HCT116 (cell line): ENCODE measurements around the gene ASIC3. TPM values are rescaled to one million over a fixed set of nuclear protein-coding genes. Genes with fewer than 3 reads are reported as not detected.

Source experiments
- ATAC-seq: fragments of 200-7000 bp; cut with Tn5 transposase; 2 replicates; pipeline ENCODE4 v1.9.1; 2020; ENCODE audit warnings: mild to moderate bottlenecking, moderate library complexity
- BruUV-seq: library from RNA; stranded (reverse); fragments of 400-500 nt; replicated peaks from 2 replicates; lab custom pipeline; 2021; lab: Mats Ljungman, UMichigan
- CTCF ChIA-PET: fragments of 300-600 bp; sonication (Branson Sonifier 250); formaldehyde crosslinking; loops from one replicate; lab custom pipeline; 2021; ENCODE audit warnings: antibody characterized with exemption; lab: Charles Lee
- POLR2A ChIA-PET: fragments of 300-600, 350-600 bp; sonication (Branson Sonifier 250); formaldehyde crosslinking; loops from one replicate; lab custom pipeline; 2021; ENCODE audit warnings: antibody characterized with exemption; lab: Charles Lee
- RAD21 ChIA-PET, 2 experiments: fragments of 300-600 bp; sonication (Branson Sonifier 250); formaldehyde crosslinking; loops; one replicate each; lab custom pipeline; 2023; ENCODE audit warnings: low total read pairs in 2 of 2; ENCODE audit not compliant: uncharacterized antibody in 2 of 2, unreplicated experiment in 2 of 2, low non-redundant PET in 1 of 2; lab: Charles Lee
- DNase-seq: peaks from one replicate; pipeline ENCODE4 v3.0.0-alpha.2; 2010; ENCODE audit warnings: low read depth, low spot score
- H2AFZ ChIP-seq: fragments of 200-600 bp; shearing (Covaris generic), sonication (generic); 2 replicates; pipeline ENCODE4 v1.6.1; 2017; ENCODE audit warnings: low read depth, mixed run types, mixed read lengths, antibody characterized with exemption, low read length; ENCODE audit not compliant: poor library complexity, severe bottlenecking
- H3K27ac ChIP-seq: 2 replicates; pipeline ENCODE4 v1.5.1; 2012; ENCODE audit warnings: low read depth, low read length
- H3K27me3 ChIP-seq: fragments of 200-600 bp; sonication (generic); 2 replicates; pipeline ENCODE4 v1.6.1; 2016; ENCODE audit warnings: mixed run types, low read length, mixed read lengths; ENCODE audit not compliant: insufficient read depth
- H3K36me3 ChIP-seq, 2 experiments: fragments of 200-500 bp in 1 of 2; fragments of 200-600 bp in 1 of 2; sonication (Bioruptor generic) in 1 of 2; sonication (generic) in 1 of 2; 2 replicates each; pipeline versions ENCODE4 v1.5.1 to v1.6.1; 2014 to 2016; ENCODE audit warnings: low read length in 2 of 2, inconsistent platforms in 1 of 2, mixed read lengths in 1 of 2, mixed run types in 1 of 2; ENCODE audit not compliant: insufficient read depth in 2 of 2, control insufficient read depth in 1 of 2
- H3K4me1 ChIP-seq, 2 experiments: fragments of 200-600 bp in 1 of 2; sonication (generic) in 1 of 2; 2 replicates each; pipeline versions ENCODE4 v1.5.1 to v1.6.1; 2012 to 2017; ENCODE audit warnings: low read length in 2 of 2, inconsistent platforms in 1 of 2, mild to moderate bottlenecking in 1 of 2, mixed read lengths in 1 of 2, mixed run types in 1 of 2, moderate library complexity in 1 of 2; ENCODE audit not compliant: insufficient read depth in 2 of 2, control insufficient read depth in 1 of 2
- H3K4me2 ChIP-seq: fragments of 200-600 bp; sonication (generic); 2 replicates; pipeline ENCODE4 v1.6.1; 2017; ENCODE audit warnings: mixed run types, low read length, mixed read lengths
- H3K4me3 ChIP-seq, 2 experiments: fragments of 200-600 bp in 1 of 2; sonication (generic) in 1 of 2; replicated peaks in 1 of 2; 2 replicates each; pipeline ENCODE4 v1.5.1; 2011 to 2016; ENCODE audit warnings: low read length in 2 of 2, control low read depth in 1 of 2, low read depth in 1 of 2, mild to moderate bottlenecking in 1 of 2, mixed read lengths in 1 of 2, mixed run types in 1 of 2
- H3K79me2 ChIP-seq: fragments of 200-600 bp; sonication (generic); 2 replicates; pipeline ENCODE4 v1.6.1; 2017; ENCODE audit warnings: mild to moderate bottlenecking, mixed run types, low read length, moderate library complexity, mixed read lengths; ENCODE audit not compliant: insufficient read depth
- H3K9ac ChIP-seq: fragments of 200-600 bp; sonication (generic); 2 replicates; pipeline ENCODE4 v1.6.1; 2016; ENCODE audit warnings: low read length, mixed read lengths
- H3K9me2 ChIP-seq: fragments of 200-600 bp; sonication (generic), shearing (Covaris generic); 2 replicates; pipeline ENCODE4 v1.6.1; 2017; ENCODE audit warnings: mixed run types, mild to moderate bottlenecking, moderate library complexity; ENCODE audit not compliant: insufficient read depth
- H3K9me3 ChIP-seq, 2 experiments: fragments of 200-500 bp in 1 of 2; fragments of 200-600 bp in 1 of 2; sonication (Bioruptor generic) in 1 of 2; sonication (generic) in 1 of 2; 2 replicates each; pipeline ENCODE4 v1.6.1; 2014 to 2017; ENCODE audit warnings: low read length in 2 of 2, mixed read lengths in 2 of 2, inconsistent platforms in 1 of 2, low read depth in 1 of 2, mild to moderate bottlenecking in 1 of 2, mixed run types in 1 of 2, moderate library complexity in 1 of 2; ENCODE audit not compliant: control insufficient read depth in 1 of 2, insufficient read depth in 1 of 2
- H4K20me1 ChIP-seq: fragments of 200-600 bp; sonication (generic), shearing (Covaris generic); 2 replicates; pipeline ENCODE4 v1.6.1; 2017; ENCODE audit warnings: mixed run types, mild to moderate bottlenecking, moderate library complexity; ENCODE audit not compliant: insufficient read depth
- CBX3 ChIP-seq: IDR thresholded peaks from 2 replicates; pipeline ENCODE4 v1.6.1; 2012; ENCODE audit warnings: low read depth
- CEBPB ChIP-seq: IDR thresholded peaks from 2 replicates; pipeline ENCODE4 v1.6.1; 2012; ENCODE audit warnings: low read depth
- ELF1 ChIP-seq: IDR thresholded peaks from 2 replicates; pipeline ENCODE4 v1.6.1; 2012; ENCODE audit warnings: low read depth, borderline replicate concordance
- JUND ChIP-seq: IDR thresholded peaks from 2 replicates; pipeline ENCODE4 v1.6.1; 2012
- POLR2A ChIP-seq: IDR thresholded peaks from 2 replicates; pipeline ENCODE4 v1.7.0; 2011; ENCODE audit warnings: borderline replicate concordance; ENCODE audit not compliant: insufficient read depth, insufficient read length; ENCODE audit errors: extremely low read depth
- SIN3A ChIP-seq: IDR thresholded peaks from 2 replicates; pipeline ENCODE4 v1.6.1; 2012; ENCODE audit warnings: low read depth
- SP1 ChIP-seq: IDR thresholded peaks from 2 replicates; pipeline ENCODE4 v1.6.1; 2012; ENCODE audit warnings: low read depth
- TCF7L2 ChIP-seq: IDR thresholded peaks from 2 replicates; pipeline ENCODE4 v1.7.0; 2011; ENCODE audit warnings: borderline replicate concordance, inconsistent platforms; ENCODE audit not compliant: insufficient read depth, insufficient read length; ENCODE audit errors: extremely low read depth
- ZFX ChIP-seq: fragments of 450-650 bp; IDR thresholded peaks from 2 replicates; pipeline ENCODE4 v1.6.1; 2017
- ZNF274 ChIP-seq: fragments of 200-500 bp; sonication (Bioruptor generic); IDR thresholded peaks from 2 replicates; pipeline ENCODE4 v1.6.1; 2014; ENCODE audit warnings: mild to moderate bottlenecking, low read depth, low read length, inconsistent platforms
- intact Hi-C: fragments of 100-400 bp; cut with micrococcal nuclease; formaldehyde crosslinking; loops from 2 replicates; pipeline ENCODE4 v1.10.0; 2022
- total RNA-seq: library from RNA; stranded (reverse); gene quantifications from one replicate; pipeline ENCODE4 v1.2.1, GENCODE V29; 2021; ENCODE audit not compliant: unreplicated experiment
- TF ChIP-seq, protein P1 (sequence below): IDR thresholded peaks from 2 replicates; pipeline ENCODE4 v1.6.1; 2012
- TF ChIP-seq, protein P2 (sequence below): IDR thresholded peaks from 2 replicates; pipeline ENCODE4 v1.6.1; 2011; ENCODE audit warnings: mild to moderate bottlenecking, low read length, moderate library complexity; ENCODE audit not compliant: insufficient replicate concordance; ENCODE audit errors: extremely low read depth
- TF ChIP-seq, protein P3 (sequence below): IDR thresholded peaks from 2 replicates; pipeline ENCODE4 v1.6.1; 2012

ASIC3 gene
- total RNA-seq, 1 experiment from 2014 or later = 4.4 TPM

DNA sequence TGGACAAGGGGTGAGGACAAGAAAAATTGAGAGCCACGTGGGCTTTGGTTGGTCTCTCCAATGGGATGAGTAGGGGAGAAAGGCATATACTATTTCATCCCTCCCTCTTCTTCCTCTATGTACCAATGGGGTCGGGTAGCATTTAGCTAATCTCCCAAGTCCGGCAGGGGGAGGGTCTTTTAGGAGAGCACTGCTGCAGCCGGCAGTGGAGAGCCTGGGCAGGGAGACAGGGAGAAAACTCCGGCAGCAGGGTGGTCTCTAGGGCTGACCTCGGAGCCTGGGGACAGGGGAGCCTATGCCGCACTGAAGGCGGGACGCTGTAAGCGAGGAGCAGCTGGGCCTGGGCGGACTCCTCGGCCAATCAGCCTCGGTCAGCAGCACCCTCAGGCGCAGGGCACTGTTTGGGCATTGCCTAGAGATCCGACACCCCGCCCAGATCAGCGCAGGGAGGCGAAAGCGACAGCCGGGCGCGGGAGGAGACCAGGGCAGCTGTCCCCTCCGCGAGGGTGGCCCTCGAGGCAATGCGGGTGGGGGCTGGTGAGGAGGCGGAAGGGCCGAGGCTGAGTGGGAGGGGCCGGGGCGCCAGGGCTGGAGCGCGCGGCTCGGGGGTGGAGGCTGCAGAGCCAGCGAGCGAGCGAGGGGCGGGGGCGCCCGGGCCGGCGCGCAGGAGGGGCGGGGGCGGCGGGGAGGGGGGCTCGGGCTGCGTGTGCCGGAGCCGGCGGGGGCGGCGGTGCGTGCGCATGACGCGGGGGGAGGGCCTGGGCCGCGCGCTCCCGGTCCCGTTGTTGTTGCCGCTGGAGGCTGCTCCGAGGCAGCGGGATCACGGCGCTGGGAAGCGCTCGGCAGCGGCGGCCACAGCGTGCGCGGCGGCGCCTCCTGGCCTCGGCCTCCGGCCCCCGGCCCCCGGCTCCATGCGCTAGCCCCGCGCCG is 37.6 kb downstream of the ASIC3 start, which contains the start of gene AGAP3 (continued):
- no peak for TF ChIP-seq ZFX
- no peak for TF ChIP-seq SIN3A
- TF ChIP-seq, protein P1, sequence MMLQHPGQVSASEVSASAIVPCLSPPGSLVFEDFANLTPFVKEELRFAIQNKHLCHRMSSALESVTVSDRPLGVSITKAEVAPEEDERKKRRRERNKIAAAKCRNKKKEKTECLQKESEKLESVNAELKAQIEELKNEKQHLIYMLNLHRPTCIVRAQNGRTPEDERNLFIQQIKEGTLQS = no peak
- TF ChIP-seq JUND = no peak
- TF ChIP-seq TCF7L2 = peak; percentile 11
- TF ChIP-seq ELF1 = no peak
- no peak for TF ChIP-seq ZNF274
- TF ChIP-seq CEBPB = no peak
- peak; percentile 60 for TF ChIP-seq POLR2A
- TF ChIP-seq SP1 = no peak
- TF ChIP-seq, protein P2, sequence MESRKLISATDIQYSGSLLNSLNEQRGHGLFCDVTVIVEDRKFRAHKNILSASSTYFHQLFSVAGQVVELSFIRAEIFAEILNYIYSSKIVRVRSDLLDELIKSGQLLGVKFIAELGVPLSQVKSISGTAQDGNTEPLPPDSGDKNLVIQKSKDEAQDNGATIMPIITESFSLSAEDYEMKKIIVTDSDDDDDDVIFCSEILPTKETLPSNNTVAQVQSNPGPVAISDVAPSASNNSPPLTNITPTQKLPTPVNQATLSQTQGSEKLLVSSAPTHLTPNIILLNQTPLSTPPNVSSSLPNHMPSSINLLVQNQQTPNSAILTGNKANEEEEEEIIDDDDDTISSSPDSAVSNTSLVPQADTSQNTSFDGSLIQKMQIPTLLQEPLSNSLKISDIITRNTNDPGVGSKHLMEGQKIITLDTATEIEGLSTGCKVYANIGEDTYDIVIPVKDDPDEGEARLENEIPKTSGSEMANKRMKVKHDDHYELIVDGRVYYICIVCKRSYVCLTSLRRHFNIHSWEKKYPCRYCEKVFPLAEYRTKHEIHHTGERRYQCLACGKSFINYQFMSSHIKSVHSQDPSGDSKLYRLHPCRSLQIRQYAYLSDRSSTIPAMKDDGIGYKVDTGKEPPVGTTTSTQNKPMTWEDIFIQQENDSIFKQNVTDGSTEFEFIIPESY = no peak
- no peak for TF ChIP-seq CBX3

DNA sequence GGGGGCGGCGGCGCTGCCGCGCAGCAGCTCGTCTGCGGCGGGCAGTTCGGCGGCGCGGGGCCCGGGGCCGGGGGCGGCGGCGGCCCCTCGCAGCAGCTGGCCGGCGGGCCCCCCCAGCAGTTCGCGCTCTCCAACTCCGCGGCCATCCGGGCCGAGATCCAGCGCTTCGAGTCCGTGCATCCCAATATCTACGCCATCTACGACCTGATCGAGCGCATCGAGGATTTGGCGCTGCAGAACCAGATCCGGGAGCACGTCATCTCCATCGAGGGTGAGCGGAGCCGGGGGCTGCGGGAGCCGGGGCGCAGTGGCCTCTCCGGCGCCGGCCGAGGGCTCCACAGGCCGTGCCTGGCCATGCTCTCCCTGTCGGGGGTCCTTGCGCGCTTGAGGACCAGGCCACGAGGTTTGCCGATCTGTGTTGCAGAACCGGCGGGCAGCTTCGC is 38.5 kb downstream of the ASIC3 start:
- TF ChIP-seq, protein P3, sequence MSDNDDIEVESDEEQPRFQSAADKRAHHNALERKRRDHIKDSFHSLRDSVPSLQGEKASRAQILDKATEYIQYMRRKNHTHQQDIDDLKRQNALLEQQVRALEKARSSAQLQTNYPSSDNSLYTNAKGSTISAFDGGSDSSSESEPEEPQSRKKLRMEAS = no peak
- no peak for TF ChIP-seq CEBPB
- TF ChIP-seq TCF7L2 = no peak
- TF ChIP-seq ZFX = no peak
- Histone ChIP-seq H4K20me1 (no peaks in the 10 kb centered on the region; the same call in 1 of the 2 replicates), H3K36me3 (peaks cover 0 to 12% of the 10 kb centered on the region in 2 experiments; a peak in 1 of 4 replicates), H3K27ac (peak overlapping the region; percentile 90), H2AFZ (no peak overlapping the region), H3K27me3 (no peaks in the 10 kb centered on the region), H3K9ac (peak overlapping the region; percentile 94), H3K4me1 (peaks cover 23 to 43% of the 10 kb centered on the region in 2 experiments), H3K9me3 (no peaks in the 10 kb centered on the region), H3K4me2 (peak overlapping the region; percentile 93), H3K79me2 (peaks cover 65% of the 10 kb centered on the region), H3K4me3 (peak overlapping the region; percentile 90 to 98), H3K9me2 (no peaks in the 10 kb centered on the region)
- CTCF ChIA-PET = no interaction called here
- POLR2A ChIA-PET = no interaction called here
- ATAC-seq (no peak), DNase-seq (no peak)
- intact Hi-C loops = no loop called here
- RAD21 ChIA-PET = interaction anchor here in 1 of 2 experiments (0.6 kb wide), 1 partner anchor 81 kb away, joined by 5 read pairs; no protein-coding TSS in a partner anchor
- BruUV-seq = no TSS peak
